HepG2 (cell line): Measurements from ENCODE around the gene JMJD6. TPM values are rescaled to one million over a fixed set of nuclear protein-coding genes. Genes with fewer than 3 reads are reported as not detected.

Experiments used
- ATF3 ChIP-seq: sonication (generic); formaldehyde crosslinking; IDR thresholded peaks from 2 replicates; pipeline ENCODE4 v1.4.0; 2020; ENCODE audit warnings: missing genetic modification reagents
- CEBPG ChIP-seq: IDR thresholded peaks from 2 replicates; pipeline ENCODE4 v1.6.1; 2016
- CREB1 ChIP-seq, 2 experiments: fragments of 450-650 bp in 1 of 2; IDR thresholded peaks; 2 replicates each; pipeline ENCODE4 v1.6.1; 2016 to 2017; ENCODE audit warnings: control low read depth in 1 of 2, mild to moderate bottlenecking in 1 of 2, missing compliant biosample characterization in 1 of 2, missing genetic modification characterization in 1 of 2
- CREB3 ChIP-seq: sonication (generic); formaldehyde crosslinking; IDR thresholded peaks from 2 replicates; pipeline ENCODE4 v1.5.0; 2020; ENCODE audit warnings: missing genetic modification reagents
- DZIP1 ChIP-seq: sonication (generic); formaldehyde crosslinking; IDR thresholded peaks from 2 replicates; pipeline ENCODE4 v1.5.0; 2020; ENCODE audit warnings: mild to moderate bottlenecking, missing genetic modification reagents
- FIP1L1 ChIP-seq: fragments of 200-400 bp; formaldehyde crosslinking; IDR thresholded peaks from 2 replicates; pipeline ENCODE4 v1.6.1; 2018; ENCODE audit warnings: low read depth, mild to moderate bottlenecking, low read length, moderate library complexity, borderline replicate concordance; ENCODE audit not compliant: insufficient read depth
- HHEX ChIP-seq: IDR thresholded peaks from 2 replicates; pipeline ENCODE4 v1.6.1; 2016; ENCODE audit warnings: control low read depth
- HMG20B ChIP-seq: conservative IDR thresholded peaks from 2 replicates; pipeline ENCODE4 v1.6.1; 2016; ENCODE audit warnings: missing genetic modification reagents, missing compliant biosample characterization
- KLF13 ChIP-seq: sonication (generic); formaldehyde crosslinking; IDR thresholded peaks from 2 replicates; pipeline ENCODE4 v1.4.0; 2020; ENCODE audit warnings: mild to moderate bottlenecking, missing genetic modification reagents
- MTA3 ChIP-seq: sonication (generic); formaldehyde crosslinking; IDR thresholded peaks from 2 replicates; pipeline ENCODE4 v1.4.0; 2020; ENCODE audit warnings: missing genetic modification reagents
- NFE2L2 ChIP-seq: fragments of 150-350 bp; IDR thresholded peaks from 2 replicates; pipeline ENCODE4 v1.6.1; 2014; ENCODE audit warnings: low read length
- PAF1 ChIP-seq: IDR thresholded peaks from 2 replicates; pipeline ENCODE4 v1.6.1; 2016; ENCODE audit warnings: missing genetic modification reagents, missing compliant biosample characterization
- PHF20 ChIP-seq: sonication (generic); formaldehyde crosslinking; IDR thresholded peaks from 2 replicates; pipeline ENCODE4 v1.5.0; 2020; ENCODE audit warnings: mild to moderate bottlenecking, missing genetic modification reagents
- RCOR2 ChIP-seq: IDR thresholded peaks from 2 replicates; pipeline ENCODE4 v1.6.1; 2016; ENCODE audit warnings: missing biosample characterization, missing genetic modification reagents
- SAFB2 ChIP-seq: sonication (generic); formaldehyde crosslinking; IDR thresholded peaks from 2 replicates; pipeline ENCODE4 v1.5.1; 2020; ENCODE audit warnings: missing genetic modification reagents, low read depth, mild to moderate bottlenecking, borderline replicate concordance
- SMC3 ChIP-seq: IDR thresholded peaks from 2 replicates; pipeline ENCODE4 v1.6.1; 2011; ENCODE audit warnings: low read length, improper control_type of control experiment
- SRSF1 ChIP-seq: fragments of 200-400 bp; formaldehyde crosslinking; optimal IDR thresholded peaks from 2 replicates; pipeline ENCODE3; 2017; ENCODE audit warnings: mild to moderate bottlenecking, low read depth, low read length, moderate library complexity
- TARDBP ChIP-seq: sonication (generic); formaldehyde crosslinking; IDR thresholded peaks from 2 replicates; pipeline ENCODE4 v1.8.0; 2022; ENCODE audit warnings: mild to moderate bottlenecking, missing genetic modification reagents
- ZFP62 ChIP-seq: sonication (generic); formaldehyde crosslinking; IDR thresholded peaks from 2 replicates; pipeline ENCODE4 v1.4.0; 2020; ENCODE audit warnings: missing genetic modification reagents
- ZNF101 ChIP-seq: sonication (generic); formaldehyde crosslinking; IDR thresholded peaks from 2 replicates; pipeline ENCODE4 v1.4.0; 2020; ENCODE audit warnings: mild to moderate bottlenecking, low read depth, missing genetic modification reagents, borderline replicate concordance
- ZNF251 ChIP-seq: sonication (generic); formaldehyde crosslinking; IDR thresholded peaks from 2 replicates; pipeline ENCODE4 v1.9.0; 2021; ENCODE audit warnings: mild to moderate bottlenecking, missing genetic modification reagents
- ZNF329 ChIP-seq: sonication (generic); formaldehyde crosslinking; IDR thresholded peaks from 2 replicates; pipeline ENCODE4 v1.9.0; 2021; ENCODE audit warnings: low read depth, mild to moderate bottlenecking, missing genetic modification reagents
- ZNF34 ChIP-seq: sonication (generic); formaldehyde crosslinking; IDR thresholded peaks from 2 replicates; pipeline ENCODE4 v1.4.0; 2020; ENCODE audit warnings: mild to moderate bottlenecking, missing genetic modification reagents, borderline replicate concordance
- ZNF431 ChIP-seq: sonication (generic); formaldehyde crosslinking; IDR thresholded peaks from 2 replicates; pipeline ENCODE4 v1.9.0; 2022; ENCODE audit warnings: missing genetic modification reagents, low read depth, mild to moderate bottlenecking, borderline replicate concordance
- polyA plus RNA-seq, 8 experiments: library from polyadenylated mRNA; depleted of rRNA in 3 of 8; stranded (reverse) in 7 of 8; unstranded in 1 of 8; fragments of >200 nt; fragmentation: Illumina TruSeq in 4 of 8; extraction: Trizol in 4 of 8; gene quantifications; 2 replicates each; pipeline versions ENCODE4 v1.2.1 to v1.2.3, GENCODE V29; 2011 to 2016; ENCODE audit warnings: low read depth in 4 of 8, missing spikeins in 1 of 8, mixed read lengths in 1 of 8; ENCODE audit not compliant: insufficient read depth in 1 of 8
- total RNA-seq, 5 experiments: library from RNA; depleted of rRNA; stranded (reverse); fragments of >200 nt; fragmentation: Illumina TruSeq; extraction: Trizol; gene quantifications; 2 replicates each; pipeline ENCODE4 v1.2.3, GENCODE V29; 2016; ENCODE audit warnings: low read depth in 1 of 5

The JMJD6 gene
- total and polyA plus RNA-seq, 2 of the 13 experiments (the other 11 are each of a cell fraction or from before 2014, with no cell fraction given) = 33.6 to 41.0 TPM

- TF ChIP-seq DZIP1 (CRISPR knock-in tag) = no peak
- no peak for TF ChIP-seq ZNF329 (CRISPR knock-in tag)
- no peak for TF ChIP-seq ATF3 (CRISPR knock-in tag)
- no peak for TF ChIP-seq HMG20B (CRISPR knock-in tag)
- TF ChIP-seq KLF13 (CRISPR knock-in tag) = no peak
- TF ChIP-seq SAFB2 (CRISPR knock-in tag) = no peak; the same call in 1 of the 2 replicates
- no peak for TF ChIP-seq HHEX
- TF ChIP-seq FIP1L1 = no peak
- TF ChIP-seq ZNF101 = no peak
- no peak for TF ChIP-seq NFE2L2
- TF ChIP-seq PHF20 (CRISPR knock-in tag) = no peak
- TF ChIP-seq CREB1 (IDR thresholded peaks at IDR 0.05) = no peak
- TF ChIP-seq CREB1 (CRISPR knock-in tag; IDR thresholded peaks at IDR 0.05) = no peak
- no peak for TF ChIP-seq SMC3
- no peak for TF ChIP-seq SRSF1
- no peak for TF ChIP-seq RCOR2 (CRISPR knock-in tag)
- no peak for TF ChIP-seq TARDBP (CRISPR knock-in tag)
- no peak for TF ChIP-seq ZNF34 (CRISPR knock-in tag)
- no peak for TF ChIP-seq PAF1 (CRISPR knock-in tag)
- no peak for TF ChIP-seq MTA3
- no peak for TF ChIP-seq ZNF431 (CRISPR knock-in tag)
- no peak for TF ChIP-seq ZNF251
- TF ChIP-seq CREB3 (CRISPR knock-in tag) = no peak
- TF ChIP-seq CEBPG (CRISPR knock-in tag) = no peak
- TF ChIP-seq ZFP62 (CRISPR knock-in tag) = no peak
These were observed 701 bp downstream of the JMJD6 start (continued) for GRCh38 chr17:76725580-76726230.
